ENCODE measurements around the gene SLC22A7. TPM values are rescaled to one million over a fixed set of nuclear protein-coding genes. Genes with fewer than 3 reads are reported as not detected.
A peak's percentile ranks its signal among the peaks of the same experiment; 100 is the strongest.
"Not testable (repeated sequence)": the region's sequence is repeated elsewhere in the genome, so short reads cannot be mapped to it uniquely, and the experiment has no call there.

SLC22A7 gene
- total RNA-seq, 1 experiment from 2014 or later: not detected

DNA sequence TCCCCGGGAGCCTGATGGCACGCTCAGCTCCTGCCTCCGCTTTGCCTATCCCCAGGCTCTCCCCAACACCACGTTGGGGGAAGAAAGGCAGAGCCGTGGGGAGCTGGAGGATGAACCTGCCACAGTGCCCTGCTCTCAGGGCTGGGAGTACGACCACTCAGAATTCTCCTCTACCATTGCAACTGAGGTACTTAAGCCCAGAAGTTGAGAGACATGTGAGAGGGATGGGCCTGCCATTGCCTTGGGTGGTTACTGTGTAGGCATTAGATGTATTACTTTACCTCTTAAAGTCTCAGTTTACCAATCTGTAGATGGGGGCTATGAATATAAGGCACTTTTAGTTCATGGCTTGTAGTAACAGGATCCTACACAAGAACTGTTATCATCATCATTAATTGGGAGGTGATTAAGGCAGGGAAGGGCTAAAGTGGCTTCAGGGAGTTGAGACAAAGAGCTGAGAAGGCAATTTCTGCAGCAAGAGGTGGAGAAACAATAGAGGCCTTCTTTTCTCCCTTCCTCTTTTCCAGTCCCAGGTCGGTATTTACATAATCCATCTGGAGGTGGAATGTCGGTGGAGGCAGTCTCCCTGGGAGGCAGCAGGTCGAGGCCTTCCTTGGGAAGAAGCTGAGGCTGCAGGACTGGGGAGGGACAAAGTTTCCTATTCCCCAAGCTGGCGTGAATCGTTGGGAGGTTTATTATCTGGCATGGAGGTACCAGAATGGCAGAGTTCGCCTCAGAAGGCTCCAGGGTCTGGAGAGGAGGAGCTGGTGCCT lies 691 bp downstream of the SLC22A7 start:
- Histone ChIP-seq H3K4me3 (ENCODE audit: low read length) (no peak overlapping the region), H3K27ac (ENCODE audit: low read length) (no peak overlapping the region), H3K27me3 (ENCODE audit: low read length) (no peaks in the 10 kb centered on the region), H2AFZ (ENCODE audit: low read length) (no peak overlapping the region), H3K9me3 (ENCODE audit: low read length) (no peaks in the 10 kb centered on the region), H3K9me2 (replicated peaks; ENCODE audit: insufficient read depth, low read length) (no peaks in the 10 kb centered on the region), H3K36me3 (ENCODE audit: insufficient read depth, low read length) (no peaks in the 10 kb centered on the region), H3K79me2 (ENCODE audit: low read length) (no peaks in the 10 kb centered on the region), H3K4me1 (ENCODE audit: low read length) (peaks cover 7% of the 10 kb centered on the region), H4K20me1 (ENCODE audit: insufficient read depth, low read depth, low read length) (no peaks in the 10 kb centered on the region), H3K4me2 (ENCODE audit: low read depth, low read length, poor library complexity, severe bottlenecking) (no peak overlapping the region), H3K9ac (ENCODE audit: low read length) (no peak overlapping the region)
- DNase-seq: no peak

DNA sequence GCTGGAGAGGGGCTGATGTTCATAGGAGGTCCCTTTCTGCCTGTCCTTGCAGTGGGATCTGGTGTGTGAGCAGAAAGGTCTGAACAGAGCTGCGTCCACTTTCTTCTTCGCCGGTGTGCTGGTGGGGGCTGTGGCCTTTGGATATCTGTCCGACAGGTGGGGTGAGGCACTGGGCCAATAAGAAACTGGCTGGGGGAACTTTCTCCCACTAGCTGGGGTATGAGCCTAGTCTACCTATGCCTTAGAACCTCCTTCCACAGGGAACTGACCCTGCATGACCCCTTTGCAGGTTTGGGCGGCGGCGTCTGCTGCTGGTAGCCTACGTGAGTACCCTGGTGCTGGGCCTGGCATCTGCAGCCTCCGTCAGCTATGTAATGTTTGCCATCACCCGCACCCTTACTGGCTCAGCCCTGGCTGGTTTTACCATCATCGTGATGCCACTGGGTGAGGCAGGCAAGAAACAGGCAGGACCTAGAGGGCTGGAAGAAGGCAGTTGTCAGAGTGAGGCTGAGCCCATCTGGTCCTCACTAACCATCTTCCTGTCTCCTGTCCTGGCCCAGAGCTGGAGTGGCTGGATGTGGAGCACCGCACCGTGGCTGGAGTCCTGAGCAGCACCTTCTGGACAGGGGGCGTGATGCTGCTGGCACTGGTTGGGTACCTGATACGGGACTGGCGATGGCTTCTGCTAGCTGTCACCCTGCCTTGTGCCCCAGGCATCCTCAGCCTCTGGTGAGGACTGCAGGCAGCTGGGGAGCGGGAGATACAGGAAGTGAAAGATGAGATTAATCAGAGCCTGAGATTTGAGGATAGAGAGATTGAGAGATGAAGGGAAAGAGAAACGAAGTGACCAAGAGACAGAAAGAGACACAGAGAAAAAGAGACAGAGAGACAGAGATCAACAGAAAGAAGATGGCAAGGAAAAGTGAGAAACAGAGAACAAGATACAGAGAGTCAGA lies 1.6 kb downstream of the SLC22A7 start:
- no peak overlapping the region for H3K9ac ChIP-seq (ENCODE audit: low read length)
- H3K4me3 ChIP-seq (ENCODE audit: low read length): no peak overlapping the region
- H2AFZ ChIP-seq (ENCODE audit: low read length): no peak overlapping the region
- H3K9me2 ChIP-seq (replicated peaks; ENCODE audit: insufficient read depth, low read length): no peaks in the 10 kb centered on the region
- H3K27me3 ChIP-seq (ENCODE audit: low read length): no peaks in the 10 kb centered on the region
- no peak overlapping the region for H3K27ac ChIP-seq (ENCODE audit: low read length)
- no peak overlapping the region for H3K4me2 ChIP-seq (ENCODE audit: low read depth, low read length, poor library complexity, severe bottlenecking)
- H3K36me3 ChIP-seq (ENCODE audit: insufficient read depth, low read length): no peaks in the 10 kb centered on the region
- no peak for DNase-seq
- H4K20me1 ChIP-seq (ENCODE audit: insufficient read depth, low read depth, low read length): no peaks in the 10 kb centered on the region
- H3K9me3 ChIP-seq (ENCODE audit: low read length): no peaks in the 10 kb centered on the region
- H3K4me1 ChIP-seq (ENCODE audit: low read length): peaks cover 7% of the 10 kb centered on the region
- no peaks in the 10 kb centered on the region for H3K79me2 ChIP-seq (ENCODE audit: low read length)

DNA sequence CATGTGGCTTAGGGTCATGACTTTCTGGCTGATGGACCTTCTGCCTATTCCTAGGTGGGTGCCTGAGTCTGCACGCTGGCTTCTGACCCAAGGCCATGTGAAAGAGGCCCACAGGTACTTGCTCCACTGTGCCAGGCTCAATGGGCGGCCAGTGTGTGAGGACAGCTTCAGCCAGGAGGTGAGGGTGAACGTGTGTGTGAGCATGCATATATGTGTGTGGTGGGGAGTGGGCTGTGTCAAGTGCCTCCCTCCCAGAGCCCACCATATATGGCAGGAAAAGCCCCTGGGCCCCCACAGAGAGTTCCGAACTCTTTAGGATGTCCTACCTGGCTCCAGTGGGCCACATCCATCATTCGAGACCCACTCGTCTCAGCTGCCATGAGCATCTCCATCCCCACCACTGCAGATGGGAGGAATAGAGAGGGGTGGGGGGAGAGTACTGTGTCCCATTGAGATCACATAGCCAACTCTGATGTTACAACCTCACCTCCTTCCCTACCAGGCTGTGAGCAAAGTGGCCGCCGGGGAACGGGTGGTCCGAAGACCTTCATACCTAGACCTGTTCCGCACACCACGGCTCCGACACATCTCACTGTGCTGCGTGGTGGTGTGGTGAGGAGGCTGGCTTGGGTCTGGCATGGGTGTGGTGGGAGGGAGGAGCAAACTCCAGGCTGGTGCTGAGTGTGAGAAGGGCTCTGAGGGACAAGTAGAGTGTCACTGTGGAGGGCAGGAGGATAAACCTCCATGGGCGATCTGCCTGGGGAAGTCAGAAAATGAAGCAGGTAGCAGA lies 3.2 kb downstream of the SLC22A7 start:
- DNase-seq: no peak
- Histone ChIP-seq H3K27me3 (ENCODE audit: low read length) (no peaks in the 10 kb centered on the region), H3K36me3 (ENCODE audit: insufficient read depth, low read length) (no peaks in the 10 kb centered on the region), H3K79me2 (ENCODE audit: low read length) (no peaks in the 10 kb centered on the region), H3K4me1 (ENCODE audit: low read length) (peaks cover 7% of the 10 kb centered on the region), H4K20me1 (ENCODE audit: insufficient read depth, low read depth, low read length) (0 out of 2 replicates have a peak, but pooled peaks cover 3% of the 10 kb centered on the region), H3K9me2 (replicated peaks; ENCODE audit: insufficient read depth, low read length) (no peaks in the 10 kb centered on the region), H3K4me2 (ENCODE audit: low read depth, low read length, poor library complexity, severe bottlenecking) (no peak overlapping the region), H3K9me3 (ENCODE audit: low read length) (no peaks in the 10 kb centered on the region), H2AFZ (ENCODE audit: low read length) (no peak overlapping the region), H3K4me3 (ENCODE audit: low read length) (no peak overlapping the region), H3K27ac (ENCODE audit: low read length) (no peak overlapping the region), H3K9ac (ENCODE audit: low read length) (no peak overlapping the region)

DNA sequence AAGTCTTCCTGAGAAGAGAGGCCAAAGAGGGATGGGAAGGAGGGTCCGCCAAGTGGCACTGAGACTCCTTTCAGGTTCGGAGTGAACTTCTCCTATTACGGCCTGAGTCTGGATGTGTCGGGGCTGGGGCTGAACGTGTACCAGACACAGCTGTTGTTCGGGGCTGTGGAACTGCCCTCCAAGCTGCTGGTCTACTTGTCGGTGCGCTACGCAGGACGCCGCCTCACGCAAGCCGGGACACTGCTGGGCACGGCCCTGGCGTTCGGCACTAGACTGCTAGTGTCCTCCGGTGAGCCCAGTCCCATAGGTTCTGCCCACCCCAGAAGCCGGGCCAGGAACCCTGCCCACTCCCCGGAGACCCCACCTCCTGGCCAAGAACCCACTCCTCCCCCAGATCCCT lies 4.1 kb downstream of the SLC22A7 start:
- Histone ChIP-seq H2AFZ (ENCODE audit: low read length) (no peak overlapping the region), H3K27ac (ENCODE audit: low read length) (no peak overlapping the region), H3K9me3 (ENCODE audit: low read length) (no peaks in the 10 kb centered on the region), H3K9me2 (replicated peaks; ENCODE audit: insufficient read depth, low read length) (no peaks in the 10 kb centered on the region), H3K79me2 (ENCODE audit: low read length) (no peaks in the 10 kb centered on the region), H3K4me1 (ENCODE audit: low read length) (peaks cover 7% of the 10 kb centered on the region), H3K4me2 (ENCODE audit: low read depth, low read length, poor library complexity, severe bottlenecking) (no peak overlapping the region), H3K27me3 (ENCODE audit: low read length) (no peaks in the 10 kb centered on the region), H3K4me3 (ENCODE audit: low read length) (no peak overlapping the region), H3K9ac (ENCODE audit: low read length) (no peak overlapping the region), H3K36me3 (ENCODE audit: insufficient read depth, low read length) (no peaks in the 10 kb centered on the region), H4K20me1 (ENCODE audit: insufficient read depth, low read depth, low read length) (0 out of 2 replicates have a peak, but pooled peaks cover 3% of the 10 kb centered on the region)
- no peak for DNase-seq

DNA sequence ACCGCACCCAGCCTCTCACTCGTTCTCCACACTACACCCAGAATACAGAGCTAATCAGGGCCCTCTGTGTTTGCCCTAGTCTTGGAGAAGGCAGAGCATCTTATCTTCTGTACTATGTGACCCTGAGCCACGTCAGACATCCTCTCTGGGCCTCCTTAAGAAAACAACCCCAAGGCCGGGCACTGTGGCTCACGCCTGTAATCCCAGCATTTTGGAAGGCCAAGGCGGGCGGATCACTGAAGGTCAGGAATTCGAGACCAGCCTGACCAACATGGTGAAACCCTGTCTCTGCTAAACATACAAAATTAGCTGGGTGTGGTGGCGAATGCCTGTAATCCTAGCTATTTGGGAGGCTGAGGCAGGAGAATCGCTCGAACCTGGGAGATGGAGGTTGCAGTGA lies 4.9 kb downstream of the SLC22A7 start:
- H4K20me1 ChIP-seq (ENCODE audit: insufficient read depth, low read depth, low read length); H3K27me3 ChIP-seq (ENCODE audit: low read length); H3K4me3 ChIP-seq (ENCODE audit: low read length); H3K4me2 ChIP-seq (ENCODE audit: low read depth, low read length, poor library complexity, severe bottlenecking); H3K27ac ChIP-seq (ENCODE audit: low read length); H3K9me2 ChIP-seq (replicated peaks; ENCODE audit: insufficient read depth, low read length); H3K79me2 ChIP-seq (ENCODE audit: low read length); H3K9ac ChIP-seq (ENCODE audit: low read length); H3K36me3 ChIP-seq (ENCODE audit: insufficient read depth, low read length); H2AFZ ChIP-seq (ENCODE audit: low read length); H3K9me3 ChIP-seq (ENCODE audit: low read length): not testable (repeated sequence)
- DNase-seq: peak; percentile 39
- H3K4me1 ChIP-seq (ENCODE audit: low read length): peaks cover 13% of the 10 kb centered on the region

DNA sequence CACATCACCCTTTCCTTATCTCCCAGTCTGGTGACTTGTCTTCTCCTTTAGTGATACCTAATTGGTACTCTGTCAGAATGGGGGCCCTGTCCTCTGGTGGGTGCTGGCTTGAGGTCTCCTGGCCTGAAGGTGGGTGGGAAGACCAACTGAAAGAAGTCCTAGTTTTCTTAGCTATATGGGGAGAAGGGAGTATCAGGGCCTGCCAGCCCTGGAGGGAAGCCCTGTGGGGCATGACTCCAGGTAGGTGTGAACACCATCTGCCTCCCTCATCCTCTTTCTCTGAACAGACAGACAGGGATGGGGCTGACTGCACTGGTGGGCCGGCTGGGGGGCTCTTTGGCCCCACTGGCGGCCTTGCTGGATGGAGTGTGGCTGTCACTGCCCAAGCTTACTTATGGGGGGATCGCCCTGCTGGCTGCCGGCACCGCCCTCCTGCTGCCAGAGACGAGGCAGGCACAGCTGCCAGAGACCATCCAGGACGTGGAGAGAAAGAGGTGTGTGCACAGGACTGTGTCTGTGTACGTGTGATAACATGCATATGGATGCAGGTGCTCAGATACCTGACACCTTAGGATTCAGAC lies 5.8 kb downstream of the SLC22A7 start:
- no peak overlapping the region for H2AFZ ChIP-seq (ENCODE audit: low read length)
- H3K4me2 ChIP-seq (ENCODE audit: low read depth, low read length, poor library complexity, severe bottlenecking): no peak overlapping the region
- no peak overlapping the region for H3K27ac ChIP-seq (ENCODE audit: low read length)
- H3K9ac ChIP-seq (ENCODE audit: low read length): no peak overlapping the region
- 0 out of 2 replicates have a peak, but pooled peaks cover 3% of the 10 kb centered on the region for H4K20me1 ChIP-seq (ENCODE audit: insufficient read depth, low read depth, low read length)
- no peaks in the 10 kb centered on the region for H3K9me3 ChIP-seq (ENCODE audit: low read length)
- no peaks in the 10 kb centered on the region for H3K36me3 ChIP-seq (ENCODE audit: insufficient read depth, low read length)
- H3K9me2 ChIP-seq (replicated peaks; ENCODE audit: insufficient read depth, low read length): no peaks in the 10 kb centered on the region
- H3K27me3 ChIP-seq (ENCODE audit: low read length): no peaks in the 10 kb centered on the region
- peak; percentile 36 for DNase-seq
- no peak overlapping the region for H3K4me3 ChIP-seq (ENCODE audit: low read length)
- no peaks in the 10 kb centered on the region for H3K79me2 ChIP-seq (ENCODE audit: low read length)
- H3K4me1 ChIP-seq (ENCODE audit: low read length): peaks cover 21% of the 10 kb centered on the region

DNA sequence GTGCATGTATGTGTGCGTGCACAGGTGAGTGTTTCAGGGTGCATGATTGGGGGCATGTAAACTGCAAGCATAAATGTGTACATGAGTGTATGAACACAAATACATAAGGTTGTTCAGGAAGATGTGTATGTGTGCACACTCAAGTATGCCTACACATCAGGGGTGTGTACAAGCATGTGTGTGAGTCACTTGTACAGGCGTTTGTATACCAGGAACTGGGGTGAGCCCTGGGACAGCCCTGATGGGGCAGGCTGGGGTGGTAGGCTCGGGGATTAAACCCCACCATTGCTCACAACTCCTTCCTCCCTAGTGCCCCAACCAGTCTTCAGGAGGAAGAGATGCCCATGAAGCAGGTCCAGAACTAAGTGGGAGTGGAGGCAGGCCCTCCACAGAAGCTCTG lies 6.3 kb downstream of the SLC22A7 start:
- H3K9me2 ChIP-seq (replicated peaks; ENCODE audit: insufficient read depth, low read length): no peaks in the 10 kb centered on the region
- no peak overlapping the region for H3K27ac ChIP-seq (ENCODE audit: low read length)
- H3K9ac ChIP-seq (ENCODE audit: low read length): no peak overlapping the region
- peaks cover 26% of the 10 kb centered on the region for H3K4me1 ChIP-seq (ENCODE audit: low read length)
- no peak overlapping the region for H3K4me3 ChIP-seq (ENCODE audit: low read length)
- no peaks in the 10 kb centered on the region for H3K79me2 ChIP-seq (ENCODE audit: low read length)
- 0 out of 2 replicates have a peak, but pooled peaks cover 3% of the 10 kb centered on the region for H4K20me1 ChIP-seq (ENCODE audit: insufficient read depth, low read depth, low read length)
- H3K9me3 ChIP-seq (ENCODE audit: low read length): no peaks in the 10 kb centered on the region
- no peaks in the 10 kb centered on the region for H3K36me3 ChIP-seq (ENCODE audit: insufficient read depth, low read length)
- no peak for DNase-seq
- H3K27me3 ChIP-seq (ENCODE audit: low read length): no peaks in the 10 kb centered on the region
- H2AFZ ChIP-seq (ENCODE audit: low read length): no peak overlapping the region
- H3K4me2 ChIP-seq (ENCODE audit: low read depth, low read length, poor library complexity, severe bottlenecking): no peak overlapping the region
